ENCODE data around the gene GRM1. TPM values are rescaled to one million over a fixed set of nuclear protein-coding genes. Genes with fewer than 3 reads are reported as not detected.

GRM1 gene
- total and polyA plus RNA-seq, 12 donors = under 0.01 to 1.3 (median 0.07) TPM; not detected in 3

- Histone ChIP-seq H3K9me3 (replicated peaks in 1 of 3) (no peaks in the 10 kb centered on the region), H3K27me3 (no peaks in the 10 kb centered on the region), H3K36me3 (replicated peaks in 1 of 2) (no peaks in the 10 kb centered on the region), H3K27ac (no peak overlapping the region), H3K4me3 (no peak overlapping the region), H3K4me1 (replicated peaks in 1 of 2) (no peaks in the 10 kb centered on the region)
- no peak for TF ChIP-seq POLR2A (IDR thresholded peaks at IDR 0.05)
- TF ChIP-seq CTCF (IDR thresholded peaks at IDR 0.05) = no peak
- DNase-seq = no peak
- WGBS, 4 donors = 79 to 85% (median 82%) methylated on average over 4 of the region's 4 CpGs
- intact Hi-C loops (cut with DNase I) = no loop called here
Observed at GRCh38 chr6:146445233-146445632, 416.4 kb downstream of the GRM1 start.

- no peaks in the 10 kb centered on the region for H3K4me1 ChIP-seq (replicated peaks in 1 of 2)
- H3K36me3 ChIP-seq (replicated peaks in 1 of 2) = no peaks in the 10 kb centered on the region
- no peak overlapping the region for H3K4me3 ChIP-seq
- H3K27me3 ChIP-seq = no peaks in the 10 kb centered on the region
- no peak overlapping the region for H3K27ac ChIP-seq
- WGBS, 4 donors = 29 to 52% (median 31%) methylated on average over 1 of the region's 1 CpG
- H3K9me3 ChIP-seq (replicated peaks in 1 of 3) = peaks cover 0 to 9% (median 6%) of the 10 kb centered on the region in 3 donors
- TF ChIP-seq CTCF (IDR thresholded peaks at IDR 0.05) (no peak), POLR2A (IDR thresholded peaks at IDR 0.05) (no peak)
- intact Hi-C loops (cut with DNase I) = no loop called here
- no peak for DNase-seq
Observed at GRCh38 chr6:146456886-146457285, 428.0 kb downstream of the GRM1 start.

- intact Hi-C loops (cut with DNase I) = no loop called here
- Histone ChIP-seq H3K27ac (no peak overlapping the region), H3K36me3 (replicated peaks in 1 of 2) (no peaks in the 10 kb centered on the region), H3K9me3 (replicated peaks in 1 of 3) (peaks cover 0 to 9% (median 6%) of the 10 kb centered on the region in 3 donors), H3K4me1 (replicated peaks in 1 of 2) (no peaks in the 10 kb centered on the region), H3K27me3 (no peaks in the 10 kb centered on the region), H3K4me3 (no peak overlapping the region)
- no peak for TF ChIP-seq CTCF (IDR thresholded peaks at IDR 0.05)
- no peak for TF ChIP-seq POLR2A (IDR thresholded peaks at IDR 0.05)
- DNase-seq = no peak
- WGBS, 4 donors = 63 to 79% (median 65%) methylated on average over 1 of the region's 1 CpG
Observed at GRCh38 chr6:146460941-146461340, 432.1 kb downstream of the GRM1 start.

GRCh38 chr6:146470091-146470770 lies 441.4 kb downstream of the GRM1 start:
- WGBS, 4 donors = 85 to 92% (median 89%) methylated on average over 3 of the region's 3 CpGs
- no peak for TF ChIP-seq POLR2A (IDR thresholded peaks at IDR 0.05)
- TF ChIP-seq CTCF (IDR thresholded peaks at IDR 0.05) = no peak
- DNase-seq = no peak
- intact Hi-C loops (cut with DNase I) = no loop called here
- H3K27me3 ChIP-seq = no peaks in the 10 kb centered on the region
- no peaks in the 10 kb centered on the region for H3K36me3 ChIP-seq (replicated peaks in 1 of 2)
- H3K9me3 ChIP-seq (replicated peaks in 1 of 3) = no peaks in the 10 kb centered on the region
- no peak overlapping the region for H3K27ac ChIP-seq
- H3K4me3 ChIP-seq = no peak overlapping the region
- no peaks in the 10 kb centered on the region for H3K4me1 ChIP-seq (replicated peaks in 1 of 2)

Data from adrenal gland (tissue), 12 donors.